PC-9 (cell line): ENCODE measurements around the gene SLC22A23. TPM values are rescaled to one million over a fixed set of nuclear protein-coding genes. Genes with fewer than 3 reads are reported as not detected.

ENCODE experiments used
- BruUV-seq: library from RNA; stranded (reverse); fragments of 400-500 nt; replicated peaks from 2 replicates; lab custom pipeline; 2021; lab: Mats Ljungman, UMichigan
- CTCF ChIA-PET: fragments of 300-600 bp; sonication (Branson Sonifier 250); formaldehyde crosslinking; loops from one replicate; lab custom pipeline; 2022; ENCODE audit warnings: antibody characterized with exemption; lab: Charles Lee
- POLR2A ChIA-PET: fragments of 300-600 bp; sonication (Branson Sonifier 250); formaldehyde crosslinking; loops from one replicate; lab custom pipeline; 2022; ENCODE audit warnings: antibody characterized with exemption; ENCODE audit not compliant: unreplicated experiment; lab: Charles Lee
- DNase-seq, 2 experiments: peaks; one replicate each; pipeline versions ENCODE4 v3.0.0 to v3.0.0-alpha.2; 2015 to 2022; ENCODE audit warnings: mixed read lengths in 1 of 2
- H2AFZ ChIP-seq: fragments of 200-600 bp; sonication (generic); 2 replicates; pipeline ENCODE4 v1.8.1; 2017; ENCODE audit warnings: antibody characterized with exemption
- H3F3A ChIP-seq: fragments of 200-600 bp; sonication (generic); 2 replicates; pipeline ENCODE4 v1.8.1; 2017; ENCODE audit warnings: antibody characterized with exemption, mild to moderate bottlenecking, low read depth; ENCODE audit not compliant: insufficient read depth
- H3K27ac ChIP-seq: fragments of 200-600 bp; sonication (generic); 2 replicates; pipeline ENCODE4 v1.6.1; 2016; ENCODE audit warnings: mixed run types
- H3K27me3 ChIP-seq: fragments of 200-600 bp; sonication (generic); 2 replicates; pipeline ENCODE4 v1.6.1; 2016; ENCODE audit warnings: low read depth, mixed run types; ENCODE audit not compliant: insufficient read depth
- H3K36me3 ChIP-seq: fragments of 200-600 bp; sonication (generic); 2 replicates; pipeline ENCODE4 v1.6.1; 2016; ENCODE audit warnings: low read depth, mixed run types
- H3K4me1 ChIP-seq: fragments of 200-600 bp; sonication (generic); replicated peaks from 2 replicates; pipeline ENCODE4 v1.6.1; 2016; ENCODE audit warnings: mixed run types; ENCODE audit not compliant: insufficient read depth
- H3K4me2 ChIP-seq: fragments of 200-600 bp; sonication (generic); 2 replicates; pipeline ENCODE4 v1.6.1; 2017; ENCODE audit warnings: mixed run types
- H3K4me3 ChIP-seq: fragments of 200-600 bp; sonication (generic); 2 replicates; pipeline ENCODE4 v1.6.1; 2016; ENCODE audit warnings: mixed run types
- H3K79me2 ChIP-seq: fragments of 200-600 bp; sonication (generic); 2 replicates; pipeline ENCODE4 v1.6.1; 2017; ENCODE audit warnings: low read depth, mixed run types
- H3K9me2 ChIP-seq: fragments of 200-600 bp; sonication (generic); 2 replicates; pipeline ENCODE4 v1.8.1; 2017; ENCODE audit warnings: mild to moderate bottlenecking; ENCODE audit not compliant: insufficient read depth
- H3K9me3 ChIP-seq: fragments of 200-600 bp; sonication (generic); 2 replicates; pipeline ENCODE4 v1.8.1; 2016; ENCODE audit warnings: low read depth; ENCODE audit not compliant: insufficient read depth
- H4K20me1 ChIP-seq: fragments of 200-600 bp; sonication (generic); 2 replicates; pipeline ENCODE4 v1.8.1; 2017; ENCODE audit not compliant: insufficient read depth
- CTCF ChIP-seq: fragments of 200-600 bp; sonication (generic); conservative IDR thresholded peaks from 2 replicates; pipeline ENCODE4 v1.6.1; 2017; ENCODE audit warnings: mixed run types, antibody characterized with exemption, mild to moderate bottlenecking, moderate library complexity
- EZH2 ChIP-seq: fragments of 200-600 bp; sonication (generic); IDR thresholded peaks from 2 replicates; pipeline ENCODE4 v1.8.0; 2017; ENCODE audit warnings: antibody characterized with exemption, low read depth
- intact Hi-C: fragments of 100-400 bp; cut with micrococcal nuclease; formaldehyde crosslinking; loops from one replicate; pipeline ENCODE4 v1.10.0; 2022; ENCODE audit not compliant: unreplicated experiment
- total RNA-seq: library from RNA; stranded (reverse); gene quantifications from 2 replicates; pipeline ENCODE4 v1.2.3, GENCODE V29; 2021

SLC22A23 gene
- total RNA-seq, 1 experiment from 2014 or later, result 13.5 TPM

GRCh38 chr6:3471286-3471685 lies 14.4 kb upstream of the SLC22A23 start:
- H3K79me2 ChIP-seq, result no peaks in the 10 kb centered on the region
- no peak overlapping the region for H3K4me3 ChIP-seq
- intact Hi-C loops, result no loop called here
- H4K20me1 ChIP-seq, result no peaks in the 10 kb centered on the region
- H3K9me3 ChIP-seq, result no peaks in the 10 kb centered on the region
- H3K36me3 ChIP-seq, result no peaks in the 10 kb centered on the region
- H3K27ac ChIP-seq, result no peak overlapping the region
- TF ChIP-seq EZH2 (no peak), CTCF (no peak)
- POLR2A ChIA-PET, result no interaction called here
- peaks cover 6% of the 10 kb centered on the region for H3K4me1 ChIP-seq
- no peaks in the 10 kb centered on the region for H3K27me3 ChIP-seq
- CTCF ChIA-PET, result interaction anchor here (0.6 kb wide), 1 partner anchor 13 kb away, joined by 4 read pairs; no protein-coding TSS in a partner anchor
- no peak overlapping the region for H3K4me2 ChIP-seq
- DNase-seq, result no peak
- H3F3A ChIP-seq, result no peaks in the 10 kb centered on the region
- no TSS peak for BruUV-seq
- H3K9me2 ChIP-seq, result no peaks in the 10 kb centered on the region
- no peak overlapping the region for H2AFZ ChIP-seq

- H3K36me3 ChIP-seq, result no peaks in the 10 kb centered on the region
- intact Hi-C loops, result no loop called here
- no peaks in the 10 kb centered on the region for H3K9me2 ChIP-seq
- peaks cover 6% of the 10 kb centered on the region for H3K4me1 ChIP-seq
- POLR2A ChIA-PET, result no interaction called here
- H3K4me2 ChIP-seq, result no peak overlapping the region
- TF ChIP-seq EZH2, result no peak
- no peak for TF ChIP-seq CTCF
- H3K4me3 ChIP-seq, result no peak overlapping the region
- BruUV-seq, result no TSS peak
- H2AFZ ChIP-seq, result no peak overlapping the region
- no peaks in the 10 kb centered on the region for H3K9me3 ChIP-seq
- DNase-seq, result no peak
- H3K27me3 ChIP-seq, result no peaks in the 10 kb centered on the region
- H3K27ac ChIP-seq, result no peak overlapping the region
- no peaks in the 10 kb centered on the region for H3K79me2 ChIP-seq
- H3F3A ChIP-seq, result no peaks in the 10 kb centered on the region
- CTCF ChIA-PET, result no interaction called here
- no peaks in the 10 kb centered on the region for H4K20me1 ChIP-seq
These were observed 11.7 kb upstream of the SLC22A23 start for GRCh38 chr6:3468585-3468984.

- no peaks in the 10 kb centered on the region for H3K9me2 ChIP-seq
- H2AFZ ChIP-seq, result no peak overlapping the region
- no peak overlapping the region for H3K4me3 ChIP-seq
- no peak overlapping the region for H3K27ac ChIP-seq
- intact Hi-C loops, result no loop called here
- no peaks in the 10 kb centered on the region for H3K36me3 ChIP-seq
- H3F3A ChIP-seq, result no peaks in the 10 kb centered on the region
- no peaks in the 10 kb centered on the region for H3K79me2 ChIP-seq
- DNase-seq, result no peak
- no TSS peak for BruUV-seq
- peaks cover 5% of the 10 kb centered on the region for H3K4me1 ChIP-seq
- no peaks in the 10 kb centered on the region for H3K9me3 ChIP-seq
- no peak overlapping the region for H3K4me2 ChIP-seq
- ChIA-PET POLR2A (no interaction called here), CTCF (no interaction called here)
- no peak for TF ChIP-seq CTCF
- no peak for TF ChIP-seq EZH2
- H4K20me1 ChIP-seq, result no peaks in the 10 kb centered on the region
- H3K27me3 ChIP-seq, result no peaks in the 10 kb centered on the region
These were observed 11.1 kb upstream of the SLC22A23 start for GRCh38 chr6:3467996-3468395.
